Ectodermal cell (in vitro differentiated cells): ENCODE results near the gene ZNF213.

Experiments used
- H3K27ac ChIP-seq: 2 replicates; pipeline ENCODE4 v1.7.0; 2013; ENCODE audit warnings: mild to moderate bottlenecking, low read depth, low read length; ENCODE audit not compliant: insufficient read depth, poor library complexity, severe bottlenecking
- H3K27me3 ChIP-seq: 2 replicates; pipeline ENCODE4 v1.7.0; 2013; ENCODE audit warnings: mild to moderate bottlenecking, low read length; ENCODE audit not compliant: insufficient read depth, control insufficient read depth, poor library complexity, severe bottlenecking
- H3K36me3 ChIP-seq: one replicate; pipeline ENCODE4 v1.7.0; 2013; ENCODE audit warnings: low read length; ENCODE audit not compliant: control insufficient read depth, insufficient read depth
- H3K4me1 ChIP-seq: one replicate; pipeline ENCODE4 v1.7.0; 2013; ENCODE audit warnings: low read length; ENCODE audit not compliant: control insufficient read depth, insufficient read depth
- H3K4me3 ChIP-seq: 2 replicates; pipeline ENCODE4 v1.7.0; 2013; ENCODE audit warnings: low read depth, low read length, control low read depth; ENCODE audit not compliant: insufficient read depth
- H3K9me3 ChIP-seq: 2 replicates; pipeline ENCODE4 v1.7.0; 2013; ENCODE audit warnings: mild to moderate bottlenecking, low read length, moderate library complexity; ENCODE audit not compliant: control insufficient read depth
- WGBS, 2 experiments: methylation state at CpG; one replicate each; pipeline ENCODE4 v1.1.7; 2013; ENCODE audit warnings: missing lambda C conversion rate in 2 of 2; 5-methylcytosine and 5-hydroxymethylcytosine counted together

The ZNF213 gene

GRCh38 chr16:3143189-3143588, 8.4 kb downstream of the ZNF213 start:
- 94% methylated on average over 11 of the region's 11 CpGs for WGBS, 2 experiments
- no peaks in the 10 kb centered on the region for H3K4me1 ChIP-seq
- H3K27me3 ChIP-seq, result peaks cover 11% of the 10 kb centered on the region
- no peaks in the 10 kb centered on the region for H3K9me3 ChIP-seq
- H3K27ac ChIP-seq, result no peak overlapping the region
- no peak overlapping the region for H3K4me3 ChIP-seq
- peaks cover 4% of the 10 kb centered on the region for H3K36me3 ChIP-seq

- H3K27ac ChIP-seq, result no peak overlapping the region
- peaks cover 4% of the 10 kb centered on the region for H3K36me3 ChIP-seq
- H3K4me1 ChIP-seq, result no peaks in the 10 kb centered on the region
- peaks cover 17% of the 10 kb centered on the region for H3K27me3 ChIP-seq
- WGBS, 2 experiments, result 91% methylated on average over 23 of the region's 23 CpGs
- no peaks in the 10 kb centered on the region for H3K9me3 ChIP-seq
- H3K4me3 ChIP-seq, result no peak overlapping the region
These were observed 8.9 kb downstream of the ZNF213 start for GRCh38 chr16:3143598-3144320.

- H3K27ac ChIP-seq, result no peak overlapping the region
- no peaks in the 10 kb centered on the region for H3K4me1 ChIP-seq
- H3K4me3 ChIP-seq, result no peak overlapping the region
- H3K9me3 ChIP-seq, result no peaks in the 10 kb centered on the region
- peaks cover 4% of the 10 kb centered on the region for H3K36me3 ChIP-seq
- 86 to 87% methylated on average over 18 of the region's 18 CpGs for whole genome bisulfite sequencing, 2 experiments
- peaks cover 24% of the 10 kb centered on the region for H3K27me3 ChIP-seq
These were observed 9.6 kb downstream of the ZNF213 start for GRCh38 chr16:3144321-3144983.

GRCh38 chr16:3145151-3145550, 10.3 kb downstream of the ZNF213 start:
- Histone ChIP-seq H3K4me1 (no peaks in the 10 kb centered on the region), H3K27ac (no peak overlapping the region), H3K4me3 (no peak overlapping the region), H3K9me3 (no peaks in the 10 kb centered on the region), H3K27me3 (peaks cover 25% of the 10 kb centered on the region), H3K36me3 (peaks cover 4% of the 10 kb centered on the region)
- 89 to 92% methylated on average over 10 of the region's 10 CpGs for WGBS, 2 experiments

GRCh38 chr16:3145660-3146059, 10.8 kb downstream of the ZNF213 start:
- H3K4me3 ChIP-seq, result no peak overlapping the region
- no peaks in the 10 kb centered on the region for H3K4me1 ChIP-seq
- H3K36me3 ChIP-seq, result peaks cover 4% of the 10 kb centered on the region
- no peaks in the 10 kb centered on the region for H3K9me3 ChIP-seq
- WGBS, 2 experiments, result 87% methylated on average over 12 of the region's 12 CpGs
- H3K27ac ChIP-seq, result no peak overlapping the region
- peaks cover 25% of the 10 kb centered on the region for H3K27me3 ChIP-seq

GRCh38 chr16:3147046-3147756, 12.4 kb downstream of the ZNF213 start:
- no peaks in the 10 kb centered on the region for H3K36me3 ChIP-seq
- no peak overlapping the region for H3K4me3 ChIP-seq
- no peaks in the 10 kb centered on the region for H3K4me1 ChIP-seq
- H3K9me3 ChIP-seq, result no peaks in the 10 kb centered on the region
- peaks cover 25% of the 10 kb centered on the region for H3K27me3 ChIP-seq
- H3K27ac ChIP-seq, result no peak overlapping the region
- 89 to 91% methylated on average over 16 of the region's 16 CpGs for WGBS, 2 experiments

- H3K27ac ChIP-seq, result no peak overlapping the region
- WGBS, 2 experiments, result 92 to 93% methylated on average over 5 of the region's 5 CpGs
These were observed 12.9 kb downstream of the ZNF213 start for GRCh38 chr16:3147757-3148104.

GRCh38 chr16:3148256-3149192, 13.7 kb downstream of the ZNF213 start:
- 94 to 95% methylated on average over 13 of the region's 13 CpGs for WGBS, 2 experiments
- H3K4me3 ChIP-seq, result no peak overlapping the region

More at GRCh38 chr16:3147757-3148104, 12.9 kb downstream of the ZNF213 start:
- Histone ChIP-seq H3K4me1 (no peaks in the 10 kb centered on the region), H3K4me3 (no peak overlapping the region), H3K36me3 (no peaks in the 10 kb centered on the region), H3K27me3 (peaks cover 25% of the 10 kb centered on the region), H3K9me3 (no peaks in the 10 kb centered on the region)

GRCh38 chr16:3149193-3149530, 14.3 kb downstream of the ZNF213 start:
- Histone ChIP-seq H3K4me3 (peak overlapping the region; percentile 86), H3K4me1 (no peaks in the 10 kb centered on the region), H3K9me3 (no peaks in the 10 kb centered on the region), H3K27ac (no peak overlapping the region), H3K27me3 (peaks cover 25% of the 10 kb centered on the region), H3K36me3 (no peaks in the 10 kb centered on the region)
- 86 to 88% methylated on average over 6 of the region's 6 CpGs for WGBS, 2 experiments

More at GRCh38 chr16:3148256-3149192, 13.7 kb downstream of the ZNF213 start:
- H3K9me3 ChIP-seq, result no peaks in the 10 kb centered on the region
- no peaks in the 10 kb centered on the region for H3K36me3 ChIP-seq
- H3K4me1 ChIP-seq, result no peaks in the 10 kb centered on the region
- H3K27me3 ChIP-seq, result peaks cover 25% of the 10 kb centered on the region
- H3K27ac ChIP-seq, result no peak overlapping the region
